Chondrocyte (in vitro differentiated cells): ENCODE results near the gene TRIM34. TPM values are rescaled to one million over a fixed set of nuclear protein-coding genes. Genes with fewer than 3 reads are reported as not detected.
A peak's percentile ranks its signal among the peaks of the same experiment; 100 is the strongest.
"Not testable (repeated sequence)": the region's sequence is repeated elsewhere in the genome, so short reads cannot be mapped to it uniquely, and the experiment has no call there.

Experiments
- DNase-seq: peaks from one replicate; pipeline ENCODE4 v3.0.0; 2021; ENCODE audit warnings: mixed read lengths, low spot score
- H3K27ac Mint-ChIP-seq: one replicate; pipeline ENCODE4 v1.8.0; 2021; ENCODE audit warnings: mild to moderate bottlenecking, moderate library complexity, mixed read lengths; ENCODE audit not compliant: unreplicated experiment
- H3K27me3 Mint-ChIP-seq: 2 replicates; pipeline ENCODE4 v1.8.0; 2021; ENCODE audit warnings: low read depth, mixed read lengths
- H3K36me3 Mint-ChIP-seq: 2 replicates; pipeline ENCODE4 v1.8.0; 2021; ENCODE audit warnings: low read depth, mixed read lengths
- H3K4me1 Mint-ChIP-seq: 2 replicates; pipeline ENCODE4 v1.8.0; 2021; ENCODE audit warnings: low read depth, mild to moderate bottlenecking, mixed read lengths
- H3K4me3 Mint-ChIP-seq: one replicate; pipeline ENCODE4 v1.8.0; 2021; ENCODE audit warnings: mild to moderate bottlenecking, moderate library complexity, mixed read lengths; ENCODE audit not compliant: unreplicated experiment
- H3K9me3 Mint-ChIP-seq: 2 replicates; pipeline ENCODE4 v1.8.0; 2021; ENCODE audit warnings: low read depth, mixed read lengths
- CTCF ChIP-seq: fragments of 200-600 bp; sonication (generic); IDR thresholded peaks from 2 replicates; pipeline ENCODE4 v1.5.0; 2021; ENCODE audit warnings: antibody characterized with exemption, mild to moderate bottlenecking, moderate library complexity
- total RNA-seq: library from RNA; stranded (reverse); gene quantifications from 3 replicates; pipeline ENCODE4 v1.2.1, GENCODE V29; 2021

The TRIM34 gene
- total RNA-seq, 1 donor from 2014 or later, result 2.1 TPM

GRCh38 chr11:5600374-5600851 is 24.4 kb upstream of the TRIM34 start:
- H3K27me3 Mint-ChIP-seq, result no peaks in the 10 kb centered on the region
- DNase-seq, result no peak
- peak overlapping the region; percentile 85 for H3K27ac Mint-ChIP-seq
- peak; percentile 92 for TF ChIP-seq CTCF
- no peaks in the 10 kb centered on the region for H3K9me3 Mint-ChIP-seq
- H3K36me3 Mint-ChIP-seq, result peaks cover 1% of the 10 kb centered on the region
- no peak overlapping the region for H3K4me3 Mint-ChIP-seq
- H3K4me1 Mint-ChIP-seq, result peaks cover 42% of the 10 kb centered on the region

- not testable (repeated sequence) for H3K9me3 Mint-ChIP-seq, H3K4me3 Mint-ChIP-seq, DNase-seq, H3K27me3 Mint-ChIP-seq, H3K36me3 Mint-ChIP-seq, H3K27ac Mint-ChIP-seq
- H3K4me1 Mint-ChIP-seq, result peaks cover 35% of the 10 kb centered on the region
Observed at GRCh38 chr11:5602791-5603190, 22.0 kb upstream of the TRIM34 start.

- Mint-ChIP-seq H3K4me3 (no peak overlapping the region), H3K9me3 (no peaks in the 10 kb centered on the region), H3K27ac (no peak overlapping the region), H3K27me3 (no peaks in the 10 kb centered on the region), H3K36me3 (peaks cover 1% of the 10 kb centered on the region), H3K4me1 (peaks cover 31% of the 10 kb centered on the region)
- no peak for DNase-seq
- no peak for TF ChIP-seq CTCF
Observed at GRCh38 chr11:5603326-5603725, 21.5 kb upstream of the TRIM34 start.

GRCh38 chr11:5604896-5605295 is 19.9 kb upstream of the TRIM34 start:
- Mint-ChIP-seq H3K4me3 (no peak overlapping the region), H3K9me3 (no peaks in the 10 kb centered on the region), H3K27ac (no peak overlapping the region), H3K27me3 (no peaks in the 10 kb centered on the region), H3K36me3 (peaks cover 1% of the 10 kb centered on the region), H3K4me1 (peaks cover 37% of the 10 kb centered on the region)
- TF ChIP-seq CTCF, result no peak
- DNase-seq, result no peak

- Mint-ChIP-seq H3K27me3 (no peaks in the 10 kb centered on the region), H3K4me1 (peaks cover 32% of the 10 kb centered on the region), H3K4me3 (no peak overlapping the region), H3K9me3 (no peaks in the 10 kb centered on the region), H3K36me3 (peaks cover 1% of the 10 kb centered on the region), H3K27ac (peak overlapping the region; percentile 79)
- TF ChIP-seq CTCF, result peak; percentile 50
- no peak for DNase-seq
Observed at GRCh38 chr11:5605849-5606248, 19.0 kb upstream of the TRIM34 start.

GRCh38 chr11:5608808-5609207 is 16.0 kb upstream of the TRIM34 start:
- DNase-seq, result no peak
- H3K4me1 Mint-ChIP-seq, result peaks cover 24% of the 10 kb centered on the region
- peak overlapping the region; percentile 29 for H3K27ac Mint-ChIP-seq
- H3K4me3 Mint-ChIP-seq, result no peak overlapping the region
- H3K36me3 Mint-ChIP-seq, result no peaks in the 10 kb centered on the region
- H3K9me3 Mint-ChIP-seq, result no peaks in the 10 kb centered on the region
- H3K27me3 Mint-ChIP-seq, result no peaks in the 10 kb centered on the region
- no peak for TF ChIP-seq CTCF
